NOMO-1 treated with dmso at 0.1 percent for 144 hours (cell line): ENCODE results near the gene MNAT1.
"Not testable (repeated sequence)": the region's sequence is repeated elsewhere in the genome, so short reads cannot be mapped to it uniquely, and the experiment has no call there.

Source experiments
- DNase-seq: peaks from one replicate; lab custom pipeline; 2025; ENCODE audit not compliant: unreplicated experiment; lab: John Stamatoyannopoulos, UW

Gene MNAT1

DNA sequence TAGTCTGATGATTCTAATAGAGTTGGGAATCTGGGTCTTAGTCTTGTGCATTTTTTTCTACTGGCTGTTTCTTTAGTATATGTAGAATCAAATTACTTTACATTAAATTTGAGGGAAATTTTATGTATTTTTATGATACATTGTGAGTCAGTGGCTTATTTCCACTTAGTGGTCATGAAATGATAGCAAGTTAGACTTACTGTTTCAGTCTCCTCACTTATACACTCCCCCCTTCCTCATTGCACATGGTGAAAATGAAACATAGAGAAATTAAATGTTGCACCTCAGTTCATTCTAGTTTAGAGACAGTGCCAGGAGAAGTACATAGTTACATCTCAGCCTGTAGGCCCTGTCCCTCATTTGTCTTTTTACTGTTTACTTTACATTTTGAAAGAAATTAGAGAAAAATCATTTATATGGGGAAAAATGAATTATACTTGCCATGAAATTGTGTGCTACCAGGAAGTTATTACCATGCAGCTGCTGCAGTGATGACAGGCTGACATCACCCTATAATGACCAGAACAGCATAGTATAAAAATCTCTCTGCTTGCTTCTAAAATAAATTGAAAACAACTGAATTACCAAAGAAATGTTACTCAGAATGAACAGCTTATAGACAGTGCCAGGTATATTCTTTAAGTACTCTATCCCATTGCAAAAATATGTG, 133.1 kb downstream of the MNAT1 start:
- DNase-seq = no peak

DNA sequence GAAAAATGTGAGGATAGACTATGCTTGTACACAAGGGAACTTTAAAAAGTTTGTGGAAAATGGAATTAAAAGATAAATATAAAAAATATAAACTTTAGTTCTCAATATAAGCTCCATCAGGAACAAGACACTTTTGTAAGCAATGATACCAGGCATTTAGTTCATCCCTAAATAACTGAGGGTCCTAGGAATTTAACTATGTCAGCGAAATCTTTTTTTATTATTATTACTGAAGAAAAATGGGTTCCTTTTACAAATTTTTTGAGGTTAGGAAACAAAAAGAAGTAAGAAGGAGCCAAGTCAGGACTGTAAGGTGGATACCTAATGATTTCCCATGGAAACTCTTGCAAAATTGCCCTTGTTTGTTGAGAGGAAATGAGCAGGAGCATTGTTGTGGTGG, 143.6 kb downstream of the MNAT1 start:
- DNase-seq = no peak

DNA sequence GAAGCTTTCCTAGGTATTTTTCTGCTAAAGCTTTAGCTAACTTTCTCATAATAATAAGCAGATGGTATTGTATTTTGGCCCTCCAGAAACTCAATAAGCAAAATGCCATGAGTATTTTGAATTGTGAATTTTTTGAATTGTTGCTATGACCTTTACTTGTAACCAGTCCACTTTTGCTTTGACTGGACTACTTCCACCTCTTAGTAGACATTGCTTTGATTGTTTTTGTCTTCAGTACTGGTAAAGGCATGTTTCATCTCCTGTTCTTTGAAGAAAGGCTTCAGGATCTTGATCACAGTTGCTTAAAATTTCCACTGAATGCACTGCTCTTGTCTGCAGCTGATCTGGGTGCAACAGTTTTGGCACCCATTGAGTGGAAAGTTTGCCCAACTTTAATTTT, 144.0 kb downstream of the MNAT1 start:
- no peak for DNase-seq

DNA sequence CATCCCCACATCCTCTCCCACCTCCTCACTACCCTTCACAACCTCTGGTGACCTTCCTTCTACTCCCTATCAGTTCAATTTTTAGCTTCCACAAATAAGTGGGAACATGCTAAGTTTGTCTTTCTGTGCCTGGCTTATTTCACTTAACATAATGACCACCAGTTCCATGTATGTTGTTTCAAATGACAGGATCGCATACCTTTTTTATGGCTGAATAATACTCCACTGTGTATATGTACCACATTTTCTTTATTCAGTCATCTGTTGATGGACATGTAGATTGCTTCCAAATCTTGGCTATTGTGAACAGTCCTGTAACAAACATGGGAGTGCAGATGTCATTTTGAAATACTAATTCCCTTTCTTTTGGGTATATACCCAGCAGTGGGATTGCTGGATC, 147.7 kb downstream of the MNAT1 start:
- no peak for DNase-seq

DNA sequence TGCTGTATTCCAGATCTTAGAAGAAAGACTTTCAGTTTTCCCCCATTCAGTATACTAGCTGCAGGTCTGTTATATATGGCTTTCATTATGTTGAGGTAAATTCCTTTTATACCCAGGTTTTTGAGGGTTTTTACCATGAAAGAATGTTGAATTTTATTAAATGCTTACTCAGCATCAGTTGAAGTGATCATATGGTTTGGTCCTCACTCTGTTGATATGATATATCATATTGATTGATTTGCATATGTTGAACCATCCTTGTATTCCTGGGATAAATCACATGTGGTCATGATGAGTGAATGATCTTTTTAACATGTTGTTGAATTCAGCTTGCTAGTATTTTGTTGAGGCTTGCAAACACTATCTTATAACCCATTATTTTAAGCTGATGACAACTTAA, 149.6 kb downstream of the MNAT1 start:
- DNase-seq = no peak

DNA sequence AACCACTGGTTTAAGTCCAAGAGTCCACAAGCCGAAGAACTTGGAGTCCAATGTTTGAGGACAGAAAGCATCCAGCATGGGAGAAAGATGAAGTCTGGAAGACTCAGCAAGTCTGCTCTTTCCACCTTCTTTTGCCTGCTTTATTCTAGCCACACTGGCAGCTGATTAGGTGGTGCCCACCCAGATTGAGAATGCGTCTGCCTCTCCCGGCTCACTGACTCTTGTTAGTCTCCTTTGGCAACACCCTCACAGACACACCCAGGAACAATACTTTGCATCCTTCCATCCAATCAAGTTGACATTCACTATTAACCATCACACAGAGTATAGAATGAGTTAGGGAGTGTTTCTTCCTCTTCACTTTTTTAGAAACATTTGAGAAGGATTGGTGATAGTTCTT, 156.1 kb downstream of the MNAT1 start:
- DNase-seq = not testable (repeated sequence)

DNA sequence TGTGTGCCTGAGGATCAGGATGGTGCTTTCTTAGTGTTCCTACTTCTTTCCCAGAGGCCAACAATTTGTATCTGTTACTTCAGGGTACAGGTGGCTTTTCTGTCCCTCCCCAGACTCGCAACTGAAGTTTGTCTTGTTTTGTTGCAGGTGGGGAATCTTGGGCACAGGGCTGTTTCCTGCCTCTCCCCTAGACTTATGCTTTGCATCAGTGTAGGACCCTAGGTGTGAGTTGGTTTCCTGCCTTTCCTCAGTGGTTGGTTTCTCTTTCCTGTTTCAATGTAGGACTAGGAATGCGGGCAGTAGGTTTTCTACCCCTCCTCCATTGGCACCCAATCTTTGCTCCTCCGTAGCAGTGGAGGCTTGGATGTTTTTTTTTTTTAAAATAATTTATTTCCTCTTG, 159.3 kb downstream of the MNAT1 start:
- no peak for DNase-seq

DNA sequence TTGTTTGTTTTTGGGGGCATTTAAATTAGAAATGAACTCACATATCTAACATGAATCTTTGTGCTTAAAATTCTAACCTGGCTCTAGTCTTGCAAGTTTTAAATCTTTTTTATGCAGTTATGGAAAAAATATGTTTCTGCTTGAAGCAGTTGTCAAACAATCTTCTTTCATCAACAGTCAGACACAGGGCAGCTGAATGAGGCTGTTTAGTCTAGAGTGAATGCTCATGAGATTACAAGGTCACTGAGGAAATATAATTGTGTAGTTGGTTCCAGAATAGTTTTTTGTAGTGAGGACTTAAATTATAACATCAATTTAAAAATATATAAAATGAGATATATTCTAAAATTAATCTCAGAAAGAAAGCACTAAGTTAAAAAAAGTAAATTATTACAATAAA, 169.8 kb downstream of the MNAT1 start:
- DNase-seq = no peak

DNA sequence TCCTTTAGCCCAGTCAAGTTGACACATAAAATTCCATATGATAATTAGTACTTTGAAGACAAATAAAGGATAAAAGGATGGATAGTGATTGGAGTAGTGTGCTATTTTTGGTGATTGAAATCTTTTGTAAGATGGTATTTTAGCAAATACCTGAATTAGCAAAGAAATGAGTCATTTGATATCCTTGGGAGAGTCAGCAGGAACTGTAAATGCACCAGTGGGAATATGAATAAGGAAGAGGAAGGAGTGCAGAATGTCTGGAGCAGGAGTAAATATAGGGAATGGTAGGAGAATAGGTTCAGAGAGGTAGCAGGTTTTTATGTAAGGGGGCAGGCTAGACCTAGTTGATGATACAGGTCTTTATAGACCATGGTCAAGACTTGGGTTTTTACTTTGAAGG, 171.4 kb downstream of the MNAT1 start:
- DNase-seq = no peak

DNA sequence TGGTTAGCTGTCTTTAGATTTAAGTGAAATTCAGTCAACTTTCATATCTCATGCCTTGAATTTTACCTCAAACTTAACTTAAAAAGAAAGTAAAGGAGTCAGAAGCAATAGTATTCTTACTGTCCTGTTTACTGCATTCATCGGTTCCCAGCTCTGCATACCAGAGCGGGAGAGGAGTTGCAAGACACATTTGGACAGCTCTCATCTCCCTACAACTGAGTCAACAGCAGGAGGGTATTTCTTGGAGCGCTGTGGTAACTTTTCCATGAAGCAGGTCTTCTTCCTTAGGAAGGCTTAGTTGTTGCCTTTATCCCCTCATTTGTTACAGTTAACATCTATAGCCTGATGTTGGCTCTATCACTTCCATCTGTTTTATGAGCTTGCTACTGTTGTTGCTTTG, 181.2 kb downstream of the MNAT1 start:
- no peak for DNase-seq

DNA sequence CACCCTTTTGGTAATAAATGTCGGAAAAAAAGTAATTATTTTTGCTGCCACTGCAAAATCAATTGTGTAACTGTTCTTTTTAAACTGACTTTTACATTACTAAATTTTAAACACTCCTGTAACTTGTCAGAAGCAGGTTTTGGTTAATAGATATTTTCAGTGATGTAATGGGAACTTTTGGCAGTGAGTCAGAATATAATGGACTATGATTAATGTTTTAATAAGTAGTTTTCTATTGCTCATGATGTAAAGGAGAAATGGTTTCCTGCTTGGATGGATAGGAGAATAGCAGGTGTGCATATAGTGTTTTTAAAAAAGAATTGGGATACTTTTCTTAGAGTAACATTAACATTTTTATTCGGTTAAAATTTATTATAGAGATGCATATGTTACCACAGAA, 187.5 kb downstream of the MNAT1 start:
- DNase-seq = no peak

DNA sequence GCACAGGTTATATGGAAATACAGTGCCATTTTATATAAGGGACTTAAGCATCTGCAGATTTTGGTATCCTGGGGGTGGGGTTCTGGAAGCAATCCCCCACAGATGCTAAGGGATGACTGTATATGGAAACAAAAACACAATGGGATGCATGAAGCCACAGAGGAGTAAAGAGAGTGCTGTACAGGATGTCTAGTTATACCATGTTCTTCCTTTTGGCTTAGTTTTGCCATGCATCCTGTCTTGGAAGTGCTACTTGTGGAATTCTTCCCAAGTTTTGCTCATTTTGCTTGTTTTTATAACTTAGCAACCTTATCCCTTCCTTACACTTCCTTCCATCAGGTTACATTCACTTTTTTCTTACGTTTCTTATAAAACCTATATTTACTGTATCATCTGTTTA, 190.7 kb downstream of the MNAT1 start:
- no peak for DNase-seq

DNA sequence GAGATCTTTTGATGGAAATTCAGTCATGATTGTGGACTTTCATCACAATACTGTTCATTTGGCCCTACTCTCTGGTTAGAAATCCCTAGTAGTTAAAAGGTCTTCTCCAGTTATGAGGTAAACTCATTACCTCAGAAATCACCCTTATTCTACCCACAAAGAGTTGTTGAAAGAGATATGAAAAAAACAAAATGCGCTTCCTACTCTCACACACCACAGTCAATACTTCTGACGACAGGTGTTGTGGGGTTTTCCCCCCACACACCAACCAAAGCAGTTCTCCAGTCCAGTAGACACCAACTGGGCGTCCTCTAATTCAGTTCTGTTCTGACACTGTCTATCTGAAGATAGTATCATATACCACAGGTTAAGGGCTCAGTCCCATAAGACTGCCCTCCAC, 191.4 kb downstream of the MNAT1 start:
- DNase-seq = no peak

DNA sequence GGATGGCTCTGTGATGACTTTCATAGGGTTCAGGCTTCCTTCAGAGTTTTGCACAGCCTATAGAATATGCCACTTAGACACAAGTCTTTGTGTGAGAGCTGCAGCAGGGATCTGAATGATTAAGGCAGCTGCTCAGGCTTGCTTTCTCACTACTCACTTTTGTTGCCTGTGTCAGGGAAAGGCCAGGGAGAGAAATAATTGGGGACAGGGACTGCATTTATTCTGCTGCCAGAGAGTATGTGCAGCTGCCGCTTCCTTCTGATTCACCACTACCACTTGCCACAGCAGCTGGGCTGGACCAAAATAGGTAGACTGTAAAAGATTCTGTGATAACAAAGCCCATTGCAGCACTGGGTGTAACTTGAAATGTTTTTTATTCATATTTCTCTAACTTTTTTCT, 196.7 kb downstream of the MNAT1 start:
- DNase-seq = no peak

DNA sequence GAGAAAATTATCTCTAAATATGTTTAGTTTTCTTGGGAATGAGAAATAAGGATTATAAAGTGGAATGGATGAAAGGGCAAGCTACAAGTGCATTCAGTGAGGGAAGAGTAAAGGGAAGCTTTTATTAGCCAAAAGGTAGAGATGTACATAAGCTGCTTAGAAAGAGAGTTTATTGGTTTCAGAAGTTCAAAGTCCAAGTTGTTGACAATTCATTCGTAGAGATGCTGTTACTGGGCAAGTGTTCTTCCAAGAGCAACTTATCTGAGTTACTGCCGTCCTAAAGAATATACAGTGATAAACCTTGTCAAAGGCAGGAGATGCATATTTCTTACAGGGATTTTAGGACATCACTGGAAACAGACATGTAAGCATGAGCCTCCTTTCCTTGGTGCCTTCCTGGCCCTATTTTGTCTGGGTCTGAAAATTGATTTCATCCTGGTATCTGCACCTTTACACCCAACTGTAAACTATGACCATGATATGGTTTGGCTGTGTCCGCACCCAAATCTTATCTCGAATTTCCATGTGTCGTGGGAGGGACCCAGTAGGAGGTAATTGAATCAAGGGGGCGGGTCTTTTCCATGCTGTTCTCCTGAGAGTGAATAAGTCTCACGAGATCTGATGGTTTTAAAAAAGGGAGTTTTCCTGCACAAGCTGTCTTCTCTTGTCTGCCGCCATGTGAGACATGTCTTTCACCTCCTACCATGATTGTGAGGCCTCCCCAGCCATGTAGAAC, 199.5 kb downstream of the MNAT1 start:
- no peak for DNase-seq

DNA sequence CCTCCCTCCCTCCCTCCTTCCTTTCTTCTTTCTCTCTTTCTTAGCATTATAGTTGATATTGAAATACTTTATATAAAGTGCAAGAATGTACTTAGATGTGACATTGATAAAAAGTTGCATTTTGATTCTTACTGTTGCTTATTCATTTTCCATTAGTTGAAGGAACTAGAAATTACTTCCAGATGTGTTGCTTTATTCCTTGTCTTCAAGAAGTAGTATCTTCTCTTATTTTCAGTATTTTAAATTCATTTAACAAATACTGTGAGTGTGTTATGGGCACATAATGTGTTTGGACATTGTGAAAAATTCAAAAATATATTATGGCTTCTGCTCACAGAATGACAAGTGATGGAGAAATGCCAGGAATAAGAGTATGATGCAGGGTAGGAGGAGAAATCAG, 200.8 kb downstream of the MNAT1 start:
- no peak for DNase-seq

DNA sequence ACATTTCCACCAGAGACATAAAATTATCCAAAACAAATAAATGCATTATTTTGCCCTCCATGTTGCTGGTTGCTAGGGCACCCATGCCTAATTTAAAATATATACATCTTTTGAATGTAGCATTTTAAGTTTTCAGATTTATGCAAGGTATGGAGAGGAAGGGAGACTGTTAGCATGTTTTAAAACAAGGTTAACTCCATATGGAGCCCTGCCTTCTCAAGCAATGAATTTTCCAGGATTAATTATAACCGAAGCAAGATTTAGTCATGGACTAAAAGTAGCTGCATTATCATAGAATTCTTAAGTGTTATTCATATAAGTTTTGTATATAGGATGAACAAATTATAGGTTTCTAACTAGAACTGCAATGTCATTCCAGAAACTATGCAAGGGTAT, 209.1 kb downstream of the MNAT1 start:
- no peak for DNase-seq

DNA sequence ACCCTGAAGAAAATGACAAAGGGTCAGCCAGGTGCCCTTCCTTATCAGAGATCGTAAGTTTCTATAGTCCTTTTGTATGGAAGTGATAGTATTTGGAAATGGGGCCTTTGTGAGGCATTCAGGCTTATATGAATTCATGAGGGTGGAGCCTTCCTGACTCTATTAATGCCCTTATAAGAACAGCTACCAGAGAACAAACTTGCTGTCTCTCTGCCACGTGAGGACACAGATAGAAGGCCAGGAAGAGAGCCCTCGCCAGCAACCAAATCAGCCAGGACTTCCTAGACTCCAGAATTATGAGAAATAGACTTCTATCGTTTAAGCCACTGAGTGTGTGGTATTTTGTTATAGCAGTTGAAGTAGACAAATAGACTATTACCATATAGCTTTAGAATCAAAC, 209.6 kb downstream of the MNAT1 start:
- no peak for DNase-seq

DNA sequence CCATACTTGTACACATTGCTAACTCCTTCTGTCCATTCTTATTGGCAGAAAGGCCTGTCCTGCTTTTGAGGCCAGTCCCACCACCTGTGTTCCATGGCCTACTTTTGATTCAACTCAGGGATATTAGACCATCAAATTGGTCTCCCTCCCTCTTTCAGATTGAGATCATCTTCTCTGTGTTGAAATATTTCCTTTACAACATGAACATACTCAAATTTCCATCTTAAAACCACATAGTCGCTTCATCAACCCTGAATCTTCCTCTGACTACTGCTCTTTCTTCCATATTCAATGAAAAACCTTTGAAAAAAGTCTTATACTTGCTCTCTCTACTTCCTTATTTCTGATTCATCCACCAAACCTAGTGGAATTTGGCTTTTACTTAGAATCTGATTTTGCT, 211.4 kb downstream of the MNAT1 start:
- DNase-seq = peak; percentile 8

DNA sequence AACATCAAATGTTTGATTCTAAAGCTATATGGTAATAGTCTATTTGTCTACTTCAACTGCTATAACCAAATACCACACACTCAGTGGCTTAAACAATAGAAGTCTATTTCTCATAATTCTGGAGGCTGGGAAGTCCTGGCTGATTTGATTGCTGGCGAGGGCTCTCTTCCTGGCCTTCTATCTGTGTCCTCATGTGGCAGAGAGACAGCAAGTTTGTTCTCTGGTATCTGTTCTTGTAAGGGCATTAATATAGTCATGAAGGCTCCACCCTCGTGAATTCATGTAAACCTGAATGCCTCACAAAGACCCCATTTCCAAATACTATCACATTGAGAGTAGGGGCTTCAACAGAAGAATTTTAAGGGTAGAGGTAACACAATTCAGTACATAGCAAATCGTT, 212.2 kb downstream of the MNAT1 start:
- no peak for DNase-seq

DNA sequence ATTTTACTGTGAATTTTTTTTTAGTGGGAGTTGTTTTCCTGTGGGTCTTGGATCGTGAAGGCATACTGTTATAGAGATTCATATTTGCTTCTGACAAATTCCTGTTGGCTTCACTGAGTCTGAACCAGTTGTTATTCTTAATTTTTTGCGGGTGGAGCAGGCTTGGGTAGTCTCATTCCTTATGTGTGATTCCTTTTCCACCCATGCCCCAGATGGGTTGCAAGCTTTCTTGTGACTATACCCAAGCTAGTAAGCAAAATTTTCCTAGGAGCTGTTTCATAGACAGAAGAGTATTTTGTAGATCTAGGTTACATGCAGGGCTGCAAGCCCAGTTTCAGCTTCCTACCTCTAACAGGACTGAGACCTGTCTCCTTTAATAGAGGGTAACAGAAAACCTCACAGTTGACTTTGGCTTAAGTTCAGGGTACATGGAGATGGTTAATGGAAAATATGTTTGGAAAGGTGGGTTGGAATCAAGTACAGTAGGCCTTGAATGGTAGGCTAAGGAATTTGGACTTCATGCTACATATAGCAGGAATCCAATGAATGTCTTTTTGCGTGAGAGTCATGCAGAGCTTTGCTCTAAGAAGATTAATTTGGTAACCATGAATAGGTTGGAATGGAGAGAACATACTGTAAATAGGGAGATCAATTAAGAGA, 217.3 kb downstream of the MNAT1 start:
- no peak for DNase-seq

DNA sequence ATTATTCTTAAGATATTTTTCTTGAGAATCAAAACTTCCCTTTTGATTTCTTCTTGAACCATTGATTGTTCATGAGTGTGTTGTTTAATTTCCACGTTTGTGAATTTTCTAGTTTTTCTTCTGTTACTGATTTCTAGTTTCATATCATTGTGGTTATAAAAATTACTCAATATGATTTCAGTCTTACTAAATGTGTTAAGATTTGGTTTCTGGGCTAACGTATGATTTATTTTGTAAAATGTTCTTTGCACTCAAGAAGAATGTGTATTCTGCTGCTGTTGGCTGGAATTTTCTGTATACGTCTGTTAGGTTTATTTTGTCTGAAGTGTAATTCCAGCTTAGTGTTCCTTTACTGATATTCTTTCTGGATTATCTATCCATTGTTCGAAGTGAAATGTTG, 221.6 kb downstream of the MNAT1 start:
- no peak for DNase-seq

DNA sequence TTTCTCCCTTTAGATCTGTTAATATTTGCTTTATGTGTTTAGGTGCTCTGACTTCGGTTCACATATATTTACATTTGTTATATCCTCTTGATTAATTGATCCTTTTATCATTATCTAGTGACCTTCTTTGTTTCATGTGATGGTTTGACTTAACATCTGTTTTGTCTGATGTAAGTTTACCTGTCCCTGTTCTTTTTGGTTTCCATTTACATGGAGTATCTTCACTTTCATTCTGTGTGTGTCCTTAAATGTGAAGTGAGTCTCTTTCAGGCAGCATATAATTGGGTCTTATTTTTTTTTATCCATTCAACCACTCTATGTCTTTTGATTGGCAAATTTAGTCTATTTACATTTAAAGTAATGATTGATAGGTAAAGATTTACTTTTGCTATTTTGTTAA, 222.1 kb downstream of the MNAT1 start:
- DNase-seq = no peak
